IMR-90 (cell line): Measurements from ENCODE around the gene STRC. TPM values are rescaled to one million over a fixed set of nuclear protein-coding genes. Genes with fewer than 3 reads are reported as not detected.
"Not testable (repeated sequence)": the region's sequence is repeated elsewhere in the genome, so short reads cannot be mapped to it uniquely, and the experiment has no call there.

Experiments used
- ATAC-seq: fragments of 200-7000 bp; cut with Tn5 transposase; 2 replicates; pipeline ENCODE4 v1.9.1; 2020; ENCODE audit warnings: low read depth, mild to moderate bottlenecking, moderate library complexity
- BruUV-seq: library from RNA; stranded (reverse); fragments of 400-500 nt; replicated peaks from 2 replicates; lab custom pipeline; 2021; lab: Mats Ljungman, UMichigan
- CTCF ChIA-PET: fragments of 300-600 bp; formaldehyde crosslinking; extraction: SDS; loops from one replicate; lab custom pipeline; 2021; ENCODE audit warnings: antibody characterized with exemption; lab: Yijun Ruan, JAX
- POLR2A ChIA-PET: fragments of 300-600 bp; sonication (Branson Sonifier 250); formaldehyde crosslinking; loops from one replicate; lab custom pipeline; 2022; ENCODE audit warnings: antibody characterized with exemption; ENCODE audit not compliant: unreplicated experiment; lab: Charles Lee
- DNase-seq: peaks from one replicate; pipeline ENCODE4 v3.0.0; 2013
- H2AFZ ChIP-seq: replicated peaks from 2 replicates; pipeline ENCODE3; 2013; ENCODE audit warnings: low read length, mild to moderate bottlenecking; ENCODE audit not compliant: poor library complexity
- H2AK5ac ChIP-seq: 2 replicates; pipeline ENCODE4 v1.6.1; 2013; ENCODE audit warnings: low read depth, low read length, inconsistent platforms
- H2AK9ac ChIP-seq: replicated peaks from 2 replicates; pipeline ENCODE3; 2013; ENCODE audit warnings: mild to moderate bottlenecking, low read depth, low read length, moderate library complexity; ENCODE audit not compliant: poor library complexity
- H2BK120ac ChIP-seq: 2 replicates; pipeline ENCODE4 v1.6.1; 2013; ENCODE audit warnings: low read depth, low read length, inconsistent platforms
- H2BK15ac ChIP-seq: 3 replicates; pipeline ENCODE4 v1.6.1; 2013; ENCODE audit warnings: low read depth, low read length, inconsistent platforms
- H2BK20ac ChIP-seq: 2 replicates; pipeline ENCODE4 v1.6.1; 2013; ENCODE audit warnings: low read depth, mild to moderate bottlenecking, inconsistent platforms, low read length, moderate library complexity
- H2BK5ac ChIP-seq: 2 replicates; pipeline ENCODE4 v1.6.1; 2013; ENCODE audit warnings: mild to moderate bottlenecking, low read depth, low read length, inconsistent platforms; ENCODE audit not compliant: poor library complexity, severe bottlenecking
- H3K14ac ChIP-seq: replicated peaks from 2 replicates; pipeline ENCODE4 v1.6.1; 2013; ENCODE audit warnings: low read depth, low read length, inconsistent platforms
- H3K18ac ChIP-seq: 2 replicates; pipeline ENCODE4 v1.6.1; 2013; ENCODE audit warnings: low read depth, low read length, control low read depth
- H3K23ac ChIP-seq: 2 replicates; pipeline ENCODE4 v1.6.1; 2013; ENCODE audit warnings: low read depth, low read length, inconsistent platforms
- H3K27ac ChIP-seq: 2 replicates; pipeline ENCODE4 v1.5.1; 2013; ENCODE audit warnings: mild to moderate bottlenecking, control low read depth, low read length; ENCODE audit not compliant: insufficient read depth
- H3K27me3 ChIP-seq: 2 replicates; pipeline ENCODE4 v1.6.1; 2013; ENCODE audit warnings: low read length; ENCODE audit not compliant: control insufficient read depth, insufficient read depth
- H3K36me3 ChIP-seq: 2 replicates; pipeline ENCODE4 v1.6.1; 2013; ENCODE audit warnings: low read length, mixed read lengths; ENCODE audit not compliant: control insufficient read depth, insufficient read depth
- H3K4ac ChIP-seq: 2 replicates; pipeline ENCODE4 v1.6.1; 2013; ENCODE audit warnings: low read depth, low read length, inconsistent platforms
- H3K4me1 ChIP-seq: 2 replicates; pipeline ENCODE4 v1.6.1; 2013; ENCODE audit warnings: low read length, mixed read lengths; ENCODE audit not compliant: control insufficient read depth, insufficient read depth
- H3K4me2 ChIP-seq: 2 replicates; pipeline ENCODE4 v1.6.1; 2013; ENCODE audit warnings: low read depth, mild to moderate bottlenecking, control low read depth, low read length, moderate library complexity
- H3K4me3 ChIP-seq: 2 replicates; pipeline ENCODE4 v1.5.1; 2013; ENCODE audit warnings: low read depth, mild to moderate bottlenecking, control low read depth, low read length, moderate library complexity; ENCODE audit not compliant: insufficient read depth
- H3K56ac ChIP-seq: 2 replicates; pipeline ENCODE4 v1.6.1; 2013; ENCODE audit warnings: low read length, inconsistent platforms; ENCODE audit not compliant: insufficient read depth; ENCODE audit errors: extremely low read depth
- H3K79me1 ChIP-seq, 2 experiments: 2 replicates each; pipeline ENCODE4 v1.6.1; 2013; ENCODE audit warnings: low read length in 2 of 2, inconsistent platforms in 1 of 2, low read depth in 1 of 2
- H3K9ac ChIP-seq: 2 replicates; pipeline ENCODE4 v1.6.1; 2013; ENCODE audit warnings: low read depth, low read length, control low read depth
- H3K9me1 ChIP-seq: 2 replicates; pipeline ENCODE4 v1.6.1; 2013; ENCODE audit warnings: low read length, inconsistent platforms; ENCODE audit not compliant: insufficient read depth
- H3K9me3 ChIP-seq: 2 replicates; pipeline ENCODE4 v1.6.1; 2013; ENCODE audit warnings: low read length; ENCODE audit not compliant: control insufficient read depth, insufficient read depth
- H4K20me1 ChIP-seq: 2 replicates; pipeline ENCODE4 v1.6.1; 2013; ENCODE audit warnings: low read length, inconsistent platforms; ENCODE audit not compliant: insufficient read depth
- H4K5ac ChIP-seq: 2 replicates; pipeline ENCODE4 v1.6.1; 2013; ENCODE audit warnings: mild to moderate bottlenecking, low read depth, low read length, control low read depth
- H4K8ac ChIP-seq, 2 experiments: 2 replicates each; pipeline ENCODE4 v1.6.1; 2013; ENCODE audit warnings: low read depth in 2 of 2, low read length in 2 of 2, control low read depth in 1 of 2, inconsistent platforms in 1 of 2
- H4K91ac ChIP-seq: 2 replicates; pipeline ENCODE4 v1.6.1; 2013; ENCODE audit warnings: low read depth, low read length, inconsistent platforms; ENCODE audit not compliant: insufficient read depth
- WGBS, 2 experiments: methylation state at CpG; one replicate each; pipeline versions ENCODE4 v1.1.5 to v1.1.7; 2013; ENCODE audit warnings: missing lambda C conversion rate in 2 of 2; ENCODE audit not compliant: insufficient read length in 1 of 2; ENCODE audit errors: extremely low coverage in 2 of 2; 5-methylcytosine and 5-hydroxymethylcytosine counted together
- dilution Hi-C: fragments of 300-500 bp; cut with HindIII; formaldehyde crosslinking; loops from one replicate; pipeline ENCODE4 v1.14.3; 2018; ENCODE audit warnings: low sequenced_read_pairs; ENCODE audit not compliant: unreplicated experiment
- in situ Hi-C: fragments of 300-500 bp; cut with MboI; formaldehyde crosslinking; loops from 3 replicates; pipeline ENCODE4 v1.14.3; 2019; ENCODE audit warnings: low sequenced_read_pairs, inconsistent platforms, mixed read lengths
- intact Hi-C: fragments of 100-400 bp; cut with micrococcal nuclease; formaldehyde crosslinking; loops from 2 replicates; pipeline ENCODE4 v1.10.0; 2022
- polyA plus RNA-seq, 3 experiments: library from polyadenylated mRNA; depleted of rRNA; stranded (reverse); fragments of >200 nt; gene quantifications; 2 replicates each; pipeline ENCODE4 v1.2.3, GENCODE V29; 2012; ENCODE audit warnings: low replicate concordance in 1 of 3
- total RNA-seq: library from RNA; depleted of rRNA; stranded (reverse); fragments of >200 nt; gene quantifications from 2 replicates; pipeline ENCODE4 v1.2.3, GENCODE V29; 2012

STRC gene
- total and polyA plus RNA-seq, 2 of the 4 experiments (the other 2 are of a cell fraction) = not detected

GRCh38 chr15:43659727-43660126, 41.1 kb upstream of the STRC start:
- H3K4me3 ChIP-seq, H2AK9ac ChIP-seq, H3K56ac ChIP-seq, POLR2A ChIA-PET, H2AFZ ChIP-seq, in situ Hi-C loops, H3K4me1 ChIP-seq, H3K4ac ChIP-seq, intact Hi-C loops, H2AK5ac ChIP-seq, H4K20me1 ChIP-seq, H3K27me3 ChIP-seq, H2BK20ac ChIP-seq, BruUV-seq, H2BK120ac ChIP-seq, H2BK15ac ChIP-seq, H2BK5ac ChIP-seq, dilution Hi-C loops, H4K8ac ChIP-seq, DNase-seq, H3K9me3 ChIP-seq, ATAC-seq, H3K9me1 ChIP-seq, H3K18ac ChIP-seq, H3K9ac ChIP-seq, H3K14ac ChIP-seq, CTCF ChIA-PET, H3K23ac ChIP-seq, H3K4me2 ChIP-seq, H4K91ac ChIP-seq, H3K79me1 ChIP-seq, H3K36me3 ChIP-seq, H4K5ac ChIP-seq, H3K27ac ChIP-seq: not testable (repeated sequence)
- no CpG with 5 or more reads among the region's 10 CpGs for whole genome bisulfite sequencing, 2 experiments

GRCh38 chr15:43649430-43649926, 30.9 kb upstream of the STRC start:
- H2AFZ ChIP-seq, ATAC-seq, H3K4ac ChIP-seq, H4K20me1 ChIP-seq, intact Hi-C loops, H2BK15ac ChIP-seq, H2AK5ac ChIP-seq, H2BK5ac ChIP-seq, H3K9ac ChIP-seq, H3K4me1 ChIP-seq, H3K79me1 ChIP-seq, POLR2A ChIA-PET, BruUV-seq, H3K4me2 ChIP-seq, H3K14ac ChIP-seq, H3K9me3 ChIP-seq, H4K8ac ChIP-seq, DNase-seq, H4K91ac ChIP-seq, H3K18ac ChIP-seq, CTCF ChIA-PET, in situ Hi-C loops, H3K36me3 ChIP-seq, H3K27me3 ChIP-seq, H3K23ac ChIP-seq, H4K5ac ChIP-seq, H2BK20ac ChIP-seq, H3K4me3 ChIP-seq, H2AK9ac ChIP-seq, dilution Hi-C loops, H2BK120ac ChIP-seq, H3K56ac ChIP-seq, H3K27ac ChIP-seq, H3K9me1 ChIP-seq: not testable (repeated sequence)
- 90% methylated on average over 2 of the region's 16 CpGs; no CpG with 5 or more reads in 1 of the 2 experiments for WGBS, 2 experiments
